NT2/D1 (cell line): ENCODE results near the gene PHF1.

Source experiments
- DNase-seq: peaks from one replicate; pipeline ENCODE4 v3.0.0-alpha.2; 2011; ENCODE audit warnings: low read depth, low spot score
- H3K27me3 ChIP-seq: 2 replicates; pipeline ENCODE4 v1.6.0; 2011; ENCODE audit warnings: mild to moderate bottlenecking; ENCODE audit not compliant: insufficient read length, insufficient read depth
- H3K36me3 ChIP-seq: 2 replicates; pipeline ENCODE4 v1.6.1; 2011; ENCODE audit warnings: mild to moderate bottlenecking, low read length, mixed read lengths; ENCODE audit not compliant: insufficient read depth, insufficient read length
- H3K4me1 ChIP-seq: 2 replicates; pipeline ENCODE4 v1.5.1; 2011; ENCODE audit not compliant: insufficient read depth, insufficient read length
- H3K4me3 ChIP-seq: 2 replicates; pipeline ENCODE4 v1.5.1; 2011; ENCODE audit warnings: low read depth; ENCODE audit not compliant: insufficient read length
- H3K9ac ChIP-seq: 2 replicates; pipeline ENCODE4 v1.6.0; 2011; ENCODE audit warnings: low read depth; ENCODE audit not compliant: insufficient read length
- H3K9me3 ChIP-seq: 2 replicates; pipeline ENCODE4 v1.5.1; 2011; ENCODE audit warnings: mild to moderate bottlenecking, low read length; ENCODE audit not compliant: insufficient read depth
- SUZ12 ChIP-seq: IDR thresholded peaks from 2 replicates; pipeline ENCODE4 v1.6.1; 2011; ENCODE audit not compliant: insufficient read length, insufficient read depth; ENCODE audit errors: extremely low read depth
- YY1 ChIP-seq: IDR thresholded peaks from 2 replicates; pipeline ENCODE4 v1.6.1; 2011; ENCODE audit not compliant: insufficient read length, insufficient read depth
- ZNF274 ChIP-seq: IDR thresholded peaks from 2 replicates; pipeline ENCODE4 v1.6.1; 2011; ENCODE audit warnings: mild to moderate bottlenecking, low read depth, low read length

PHF1 gene

DNA sequence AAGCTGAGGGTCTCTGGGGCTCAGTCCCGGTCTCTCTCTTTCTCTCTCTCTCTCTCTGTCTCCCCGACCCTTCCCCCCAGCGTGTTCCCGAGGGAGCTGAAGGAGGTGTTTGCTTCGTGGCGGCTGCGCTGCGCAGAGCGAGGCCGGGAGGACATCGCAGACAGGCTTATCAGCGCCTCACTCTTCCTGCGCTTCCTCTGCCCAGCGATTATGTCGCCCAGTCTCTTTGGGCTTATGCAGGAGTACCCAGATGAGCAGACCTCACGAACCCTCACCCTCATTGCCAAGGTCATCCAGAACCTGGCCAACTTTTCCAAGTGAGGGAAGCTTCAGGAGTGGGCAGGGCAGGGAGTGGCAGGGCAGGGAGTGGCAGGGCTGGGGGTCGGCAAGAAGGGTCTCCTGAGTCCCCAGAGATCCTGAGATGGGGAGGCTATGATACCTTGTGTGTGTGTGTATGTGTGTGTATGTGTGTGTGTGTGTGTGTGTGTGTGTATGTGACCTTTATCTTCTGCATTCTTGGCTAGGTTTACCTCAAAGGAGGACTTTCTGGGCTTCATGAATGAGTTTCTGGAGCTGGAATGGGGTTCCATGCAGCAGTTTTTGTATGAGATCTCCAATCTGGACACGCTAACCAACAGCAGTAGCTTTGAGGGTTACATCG, 30.0 kb downstream of the PHF1 start:
- Histone ChIP-seq H3K9me3 (no peaks in the 10 kb centered on the region), H3K4me1 (no peaks in the 10 kb centered on the region), H3K36me3 (peaks cover 87% of the 10 kb centered on the region), H3K4me3 (no peak overlapping the region), H3K9ac (no peak overlapping the region), H3K27me3 (no peaks in the 10 kb centered on the region)
- no peak for DNase-seq
- TF ChIP-seq YY1 (no peak), SUZ12 (no peak), ZNF274 (no peak)

DNA sequence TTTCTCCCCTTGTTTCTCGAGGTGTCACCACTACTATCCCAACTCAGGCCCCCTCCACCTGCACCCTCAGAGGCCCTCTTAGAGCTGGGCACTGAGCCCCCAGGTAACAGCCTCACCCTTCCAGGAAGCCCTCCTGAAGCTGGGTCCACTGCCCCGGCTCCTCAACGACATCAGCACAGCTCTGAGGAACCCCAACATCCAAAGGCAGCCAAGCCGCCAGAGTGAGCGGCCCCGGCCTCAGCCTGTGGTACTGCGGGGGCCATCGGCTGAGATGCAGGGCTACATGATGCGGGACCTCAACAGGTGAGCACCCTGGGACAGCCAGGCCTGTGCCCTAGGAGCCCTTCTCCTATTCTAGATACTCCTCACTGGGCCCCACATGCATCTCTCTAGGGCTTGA, 30.6 kb downstream of the PHF1 start:
- H3K36me3 ChIP-seq: peaks cover 88% of the 10 kb centered on the region

DNA sequence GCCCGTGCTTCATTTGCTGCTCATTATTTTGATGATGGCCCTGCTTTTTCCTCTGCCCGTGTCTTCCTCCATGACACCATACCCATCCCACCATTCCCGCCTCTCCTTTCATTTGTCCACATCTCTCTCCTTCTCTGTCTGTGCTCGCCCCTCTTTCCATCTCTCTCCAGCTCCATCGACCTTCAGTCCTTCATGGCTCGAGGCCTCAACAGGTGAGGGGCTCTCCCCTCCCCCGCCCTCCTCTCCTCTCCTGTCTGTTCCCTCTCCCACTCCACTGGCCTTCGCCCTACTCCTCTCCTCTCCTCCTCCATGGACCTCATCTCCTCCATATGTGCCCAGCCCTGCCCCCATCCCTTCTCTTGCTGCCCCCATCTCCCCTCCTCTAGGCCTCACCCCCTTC, 31.5 kb downstream of the PHF1 start:
- no peak overlapping the region for H3K9ac ChIP-seq
- no peak overlapping the region for H3K4me3 ChIP-seq
- no peaks in the 10 kb centered on the region for H3K27me3 ChIP-seq
- TF ChIP-seq ZNF274 (no peak), YY1 (no peak), SUZ12 (no peak)
- no peaks in the 10 kb centered on the region for H3K9me3 ChIP-seq
- no peaks in the 10 kb centered on the region for H3K4me1 ChIP-seq
- peaks cover 88% of the 10 kb centered on the region for H3K36me3 ChIP-seq
- no peak for DNase-seq

More for the DNA sequence above, 30.6 kb downstream of the PHF1 start:
- DNase-seq: no peak
- no peaks in the 10 kb centered on the region for H3K4me1 ChIP-seq
- H3K9ac ChIP-seq: no peak overlapping the region
- no peaks in the 10 kb centered on the region for H3K27me3 ChIP-seq
- H3K4me3 ChIP-seq: no peak overlapping the region
- no peaks in the 10 kb centered on the region for H3K9me3 ChIP-seq
- TF ChIP-seq ZNF274: no peak
- no peak for TF ChIP-seq YY1
- no peak for TF ChIP-seq SUZ12

DNA sequence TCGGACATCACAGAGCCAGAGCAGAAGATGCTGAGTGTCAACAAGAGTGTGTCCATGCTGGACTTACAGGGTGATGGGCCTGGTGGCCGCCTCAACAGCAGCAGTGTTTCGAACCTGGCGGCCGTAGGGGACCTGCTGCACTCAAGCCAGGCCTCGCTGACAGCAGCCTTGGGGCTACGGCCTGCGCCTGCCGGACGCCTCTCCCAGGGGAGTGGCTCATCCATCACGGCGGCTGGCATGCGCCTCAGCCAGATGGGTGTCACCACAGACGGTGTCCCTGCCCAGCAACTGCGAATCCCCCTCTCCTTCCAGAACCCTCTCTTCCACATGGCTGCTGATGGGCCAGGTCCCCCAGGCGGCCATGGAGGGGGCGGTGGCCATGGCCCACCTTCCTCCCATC, 32.2 kb downstream of the PHF1 start:
- H3K27me3 ChIP-seq: no peaks in the 10 kb centered on the region
- DNase-seq: no peak
- no peaks in the 10 kb centered on the region for H3K4me1 ChIP-seq
- no peaks in the 10 kb centered on the region for H3K9me3 ChIP-seq
- TF ChIP-seq SUZ12 (no peak), YY1 (no peak), ZNF274 (no peak)
- H3K36me3 ChIP-seq: peaks cover 88% of the 10 kb centered on the region
- H3K4me3 ChIP-seq: no peak overlapping the region
- no peak overlapping the region for H3K9ac ChIP-seq

DNA sequence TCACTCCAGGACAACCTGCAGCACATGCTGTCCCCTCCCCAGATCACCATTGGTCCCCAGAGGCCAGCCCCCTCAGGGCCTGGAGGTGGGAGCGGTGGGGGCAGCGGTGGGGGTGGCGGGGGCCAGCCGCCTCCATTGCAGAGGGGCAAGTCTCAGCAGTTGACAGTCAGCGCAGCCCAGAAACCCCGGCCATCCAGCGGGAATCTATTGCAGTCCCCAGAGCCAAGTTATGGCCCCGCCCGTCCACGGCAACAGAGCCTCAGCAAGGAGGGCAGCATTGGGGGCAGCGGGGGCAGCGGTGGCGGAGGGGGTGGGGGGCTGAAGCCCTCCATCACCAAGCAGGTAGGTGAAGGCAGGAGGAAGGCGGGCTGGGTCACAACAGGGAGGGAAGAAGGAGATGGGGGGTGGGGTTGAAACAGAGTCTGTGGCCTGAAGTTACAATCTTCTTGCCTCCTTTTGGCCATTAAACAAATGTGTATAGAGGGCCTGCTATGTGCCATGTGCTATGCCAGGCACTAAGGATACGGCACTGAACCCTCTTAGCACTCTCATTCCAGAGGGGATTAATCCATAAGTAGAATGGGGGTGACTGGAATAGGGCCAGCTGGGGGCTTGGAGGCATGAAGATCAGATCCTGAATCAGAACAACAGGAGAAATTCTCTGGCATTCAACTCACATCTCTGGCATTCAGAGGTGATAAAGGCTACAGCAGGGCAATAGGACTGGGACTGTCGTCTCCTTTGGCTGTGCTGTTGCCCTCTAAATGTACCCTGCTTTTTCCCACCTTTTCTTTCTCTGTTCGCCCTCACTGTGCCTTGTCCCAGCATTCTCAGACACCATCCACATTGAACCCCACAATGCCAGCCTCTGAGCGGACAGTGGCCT, 33.0 kb downstream of the PHF1 start:
- TF ChIP-seq YY1 (no peak), SUZ12 (no peak), ZNF274 (no peak)
- Histone ChIP-seq H3K27me3 (no peaks in the 10 kb centered on the region), H3K4me1 (no peaks in the 10 kb centered on the region), H3K36me3 (peaks cover 88% of the 10 kb centered on the region), H3K9me3 (no peaks in the 10 kb centered on the region), H3K9ac (no peak overlapping the region), H3K4me3 (no peak overlapping the region)
- DNase-seq: no peak

DNA sequence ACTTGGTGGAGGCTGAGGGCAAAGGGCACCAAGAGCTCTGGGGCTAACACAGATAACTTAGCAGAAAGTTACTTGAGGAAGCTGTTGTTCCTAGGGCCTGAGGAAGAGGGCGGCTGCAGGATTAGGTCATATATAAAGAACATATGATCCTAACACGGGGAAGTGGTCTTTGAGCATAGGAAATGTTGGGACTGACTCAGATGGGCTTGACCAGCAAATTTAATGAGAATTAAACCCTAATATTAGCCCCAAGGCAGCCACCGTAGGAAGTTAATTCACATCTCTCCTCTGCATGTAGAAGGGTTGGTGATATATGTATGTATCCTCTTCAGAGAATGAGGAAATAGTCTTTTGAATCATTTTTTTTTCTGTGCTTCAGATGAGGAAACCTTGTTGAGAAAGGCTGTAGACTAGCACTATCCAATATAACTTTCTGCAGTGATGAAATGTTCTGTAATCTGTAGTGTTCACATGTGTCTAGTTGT, 34.3 kb downstream of the PHF1 start:
- no peak overlapping the region for H3K4me3 ChIP-seq
- no peaks in the 10 kb centered on the region for H3K9me3 ChIP-seq
- no peaks in the 10 kb centered on the region for H3K27me3 ChIP-seq
- DNase-seq: no peak
- H3K36me3 ChIP-seq: peaks cover 91% of the 10 kb centered on the region
- no peak for TF ChIP-seq ZNF274
- H3K9ac ChIP-seq: no peak overlapping the region
- H3K4me1 ChIP-seq: no peaks in the 10 kb centered on the region

DNA sequence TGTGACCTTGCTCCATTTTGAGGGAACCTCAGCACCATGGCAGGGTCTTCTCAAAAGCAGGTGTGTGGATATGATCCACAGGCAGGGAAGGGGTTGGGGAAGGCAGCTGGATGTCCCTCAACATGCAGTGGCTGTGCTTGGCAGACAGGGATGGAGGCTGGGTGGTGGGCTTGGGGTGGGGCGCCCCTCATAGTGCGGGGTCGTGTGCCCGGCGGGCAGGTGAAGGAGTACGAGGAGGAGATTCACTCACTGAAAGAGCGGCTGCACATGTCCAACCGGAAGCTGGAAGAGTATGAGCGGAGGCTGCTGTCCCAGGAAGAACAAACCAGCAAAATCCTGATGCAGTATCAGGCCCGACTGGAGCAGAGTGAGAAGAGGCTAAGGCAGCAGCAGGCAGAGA, 35.5 kb downstream of the PHF1 start:
- Histone ChIP-seq H3K4me3 (no peak overlapping the region), H3K36me3 (peaks cover 86% of the 10 kb centered on the region), H3K4me1 (no peaks in the 10 kb centered on the region), H3K9me3 (no peaks in the 10 kb centered on the region), H3K9ac (no peak overlapping the region), H3K27me3 (no peaks in the 10 kb centered on the region)
- TF ChIP-seq ZNF274: no peak
- no peak for TF ChIP-seq SUZ12
- TF ChIP-seq YY1: no peak
- DNase-seq: no peak
